ENCODE results near the gene ZNF747.

Gene ZNF747

DNA sequence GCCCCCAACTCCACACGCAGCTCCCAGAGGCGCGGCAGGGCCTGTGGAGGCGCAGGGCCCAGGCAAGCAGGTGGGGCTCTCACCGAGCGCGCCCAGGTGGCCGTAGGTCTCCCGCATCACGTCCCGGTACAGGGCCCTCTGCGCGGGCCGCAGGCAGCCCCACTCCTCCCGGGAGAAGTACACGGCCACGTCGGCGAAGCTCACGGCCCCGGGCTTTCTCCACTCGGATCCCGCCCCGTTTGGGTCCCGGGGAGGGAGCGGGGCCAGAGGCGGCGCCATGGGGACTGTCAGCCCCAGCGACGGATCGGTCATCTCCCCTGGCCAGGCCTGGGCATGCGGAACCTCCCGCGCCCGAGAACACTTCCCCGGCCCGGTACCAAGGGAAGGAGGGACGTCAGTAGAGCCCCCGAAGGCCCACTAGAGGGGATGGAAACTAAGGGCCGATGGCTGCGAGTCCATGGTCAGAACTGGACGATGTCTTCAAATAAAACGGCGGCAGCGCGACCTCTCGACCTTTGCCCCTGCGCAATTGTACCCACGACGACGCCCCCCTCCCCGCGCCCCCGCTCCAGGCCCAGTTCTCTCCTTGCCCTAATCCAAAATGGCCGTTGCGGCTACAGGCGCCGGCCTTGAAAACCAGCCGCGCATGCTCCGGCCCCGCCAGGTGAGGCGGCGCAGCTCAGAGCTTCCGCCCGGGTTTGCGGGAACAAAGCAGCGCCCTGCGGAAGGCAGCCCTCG, at the start of gene ZNF747:
Gene ZNF747, minus strand, starts transcription at position 491 of the 738 bp plus-strand sequence. Its CDS starts 179 bp downstream, at position 312.
- intact Hi-C loops (cut with DNase I): loop anchor here (1.0 to 10.0 kb wide), 3 partner anchors 24 to 120 kb away; partner anchors contain the start of genes FBRS, PRR14, ZNF688 and ZNF764
- DNase-seq: peak; percentile 86 to 98 (median 94)

DNA sequence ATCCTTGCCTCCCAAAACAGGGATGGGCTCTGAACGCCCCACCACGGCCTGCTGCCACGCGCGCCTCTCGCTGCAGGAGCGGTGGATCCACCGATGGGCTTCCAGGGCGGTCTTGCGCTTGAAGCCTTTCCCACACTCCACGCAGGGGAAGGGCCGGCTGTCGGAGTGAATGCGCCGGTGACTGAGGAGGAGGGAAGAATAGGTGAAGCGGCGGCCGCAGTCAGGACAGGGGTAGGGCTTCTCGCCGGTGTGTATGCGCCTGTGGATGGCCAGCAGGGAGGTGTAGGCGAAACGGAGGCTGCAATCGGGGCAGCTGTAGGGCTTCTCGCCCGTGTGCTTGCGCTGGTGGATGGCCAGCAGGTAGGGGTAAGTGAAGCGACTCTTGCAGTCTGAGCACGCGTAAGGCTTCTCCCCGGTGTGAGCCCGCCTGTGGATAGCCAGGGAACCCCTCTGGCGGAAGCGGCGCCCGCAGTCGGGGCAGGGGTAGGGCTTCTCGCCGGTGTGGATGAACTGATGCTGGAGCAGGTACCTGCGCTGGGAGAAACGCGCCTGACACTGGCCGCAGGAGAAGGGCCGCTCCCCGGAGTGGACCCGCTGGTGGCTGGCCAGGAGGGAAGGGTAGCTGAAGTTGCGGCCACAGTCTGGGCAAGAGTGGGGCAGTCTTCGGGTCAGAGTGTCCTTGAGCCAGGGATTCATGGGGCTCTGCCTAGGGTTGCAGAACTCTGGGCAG, 48.1 kb upstream of the ZNF747 start:
- intact Hi-C loops (cut with DNase I): no loop called here
- no peak for DNase-seq

- no peak for DNase-seq
- intact Hi-C loops (cut with DNase I): no loop called here
Observed at GRCh38 chr16:30581457-30581856, 46.8 kb upstream of the ZNF747 start.

- intact Hi-C loops (cut with DNase I): loop anchor here (5.0 kb wide), 1 partner anchor 37 kb away; no protein-coding TSS in a partner anchor
Observed at GRCh38 chr16:30574678-30575077, 40.0 kb upstream of the ZNF747 start.

DNA sequence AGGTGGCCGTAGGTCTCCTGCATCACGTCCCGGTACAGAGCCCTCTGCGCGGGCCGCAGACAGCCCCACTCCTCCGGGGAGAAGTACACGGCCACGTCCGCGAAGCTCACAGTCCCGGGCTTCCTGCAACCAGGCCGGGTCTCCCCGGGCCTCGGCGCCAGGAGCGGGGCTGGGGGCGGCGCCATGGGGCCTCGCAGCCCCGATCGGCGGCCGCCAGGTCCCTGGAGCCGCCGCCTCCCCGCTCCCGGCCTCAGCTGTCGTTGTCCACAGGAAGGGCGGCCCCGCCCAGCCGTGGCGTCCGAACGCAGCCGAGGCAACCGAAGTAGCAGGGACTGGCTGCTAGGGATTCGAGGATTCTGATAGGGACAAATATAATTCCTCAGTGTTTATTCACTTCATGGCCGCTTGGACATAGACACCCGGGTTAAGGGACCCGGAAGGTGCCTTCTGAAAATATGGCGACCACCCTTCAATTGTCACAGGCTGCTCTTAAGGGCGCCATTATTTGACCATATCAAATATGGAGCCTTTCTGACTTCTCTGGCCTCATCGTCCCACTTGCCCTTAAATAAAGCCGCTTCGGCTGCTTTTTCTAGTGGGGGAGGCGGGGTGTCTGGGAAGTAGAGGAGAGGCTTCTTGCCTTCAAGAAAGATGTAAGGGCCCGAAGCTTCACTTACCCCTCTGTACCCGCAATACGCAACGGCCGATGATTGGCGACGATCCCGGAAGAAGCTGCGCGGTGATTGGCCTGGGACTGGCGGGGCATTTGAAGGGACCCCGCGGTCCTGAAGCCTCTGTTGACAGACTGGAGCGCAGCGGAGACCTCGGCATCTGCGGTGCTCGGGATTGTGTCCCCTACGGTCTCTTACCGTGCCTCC, 37.0 kb upstream of the ZNF747 start, which contains the start of gene ZNF688:
Gene ZNF688, minus strand, starts transcription at position 270 of the 878 bp plus-strand sequence. Its CDS starts 85 bp downstream, at position 185.
- DNase-seq: peak; percentile 88 to 98 (median 95)
- intact Hi-C loops (cut with DNase I): loop anchor here (5.0 kb wide), 1 partner anchor 34 kb away; no protein-coding TSS in a partner anchor

More at GRCh38 chr16:30574678-30575077, 40.0 kb upstream of the ZNF747 start:
- no peak for DNase-seq

GRCh38 chr16:30570636-30571444, 36.2 kb upstream of the ZNF747 start:
- intact Hi-C loops (cut with DNase I): loop anchor here (5.0 kb wide), 1 partner anchor 34 kb away; no protein-coding TSS in a partner anchor
- peak in 39 of 42 donors; percentile 15 to 68 (median 50) for DNase-seq

DNA sequence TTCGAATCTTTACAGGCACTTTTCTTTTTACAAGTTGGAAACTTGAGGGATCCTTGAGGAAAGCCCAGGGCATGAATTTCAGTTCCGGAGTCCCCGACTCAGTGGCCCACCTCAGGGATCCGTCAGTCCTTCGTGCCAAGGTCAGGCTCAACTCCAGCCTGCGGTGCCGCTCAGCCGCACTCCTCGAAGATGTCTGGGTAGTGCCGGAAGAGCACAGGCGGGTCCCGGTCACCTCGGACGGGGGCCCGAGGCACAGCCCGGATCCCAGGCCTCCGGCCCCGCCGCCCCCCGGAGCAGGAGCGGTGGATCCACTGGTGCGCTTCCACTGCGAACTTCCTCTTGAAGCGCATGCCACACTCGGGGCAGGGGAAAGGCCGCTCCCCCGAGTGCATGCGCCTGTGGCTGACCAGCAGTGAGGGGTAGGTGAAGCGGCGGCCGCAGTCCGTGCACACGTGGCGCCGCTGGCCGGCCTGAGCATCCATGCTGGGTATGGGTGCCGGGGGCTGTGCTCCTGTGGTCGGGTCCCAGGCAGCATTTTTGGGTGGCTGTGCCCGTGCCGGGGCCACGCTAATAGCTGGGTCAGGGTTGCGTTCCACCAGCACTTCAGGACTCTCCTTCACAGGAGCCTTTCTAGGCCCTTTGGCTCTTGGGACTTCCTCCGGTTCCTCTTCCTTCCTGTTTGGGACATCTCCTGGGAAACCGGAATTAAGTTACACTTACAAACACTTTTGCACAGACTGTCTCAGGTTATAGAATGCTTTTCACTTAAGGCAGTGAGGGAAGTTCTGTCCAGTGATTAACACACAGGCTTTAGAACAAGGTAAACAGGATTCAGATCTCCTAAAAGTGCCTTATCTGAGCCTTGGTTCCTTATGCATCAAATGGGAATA, 35.3 kb upstream of the ZNF747 start:
- DNase-seq: no peak
- intact Hi-C loops (cut with DNase I): loop anchor here (5.0 kb wide), 1 partner anchor 33 kb away; no protein-coding TSS in a partner anchor

GRCh38 chr16:30569281-30569680, 34.6 kb upstream of the ZNF747 start:
- intact Hi-C loops (cut with DNase I): no loop called here
- DNase-seq: no peak

- intact Hi-C loops (cut with DNase I): no loop called here
- DNase-seq: no peak
Observed at GRCh38 chr16:30567991-30568638, 33.5 kb upstream of the ZNF747 start.

GRCh38 chr16:30567160-30567990, 32.7 kb upstream of the ZNF747 start:
- peak in 36 of 42 donors; percentile 31 to 84 (median 56) for DNase-seq
- intact Hi-C loops (cut with DNase I): no loop called here

DNA sequence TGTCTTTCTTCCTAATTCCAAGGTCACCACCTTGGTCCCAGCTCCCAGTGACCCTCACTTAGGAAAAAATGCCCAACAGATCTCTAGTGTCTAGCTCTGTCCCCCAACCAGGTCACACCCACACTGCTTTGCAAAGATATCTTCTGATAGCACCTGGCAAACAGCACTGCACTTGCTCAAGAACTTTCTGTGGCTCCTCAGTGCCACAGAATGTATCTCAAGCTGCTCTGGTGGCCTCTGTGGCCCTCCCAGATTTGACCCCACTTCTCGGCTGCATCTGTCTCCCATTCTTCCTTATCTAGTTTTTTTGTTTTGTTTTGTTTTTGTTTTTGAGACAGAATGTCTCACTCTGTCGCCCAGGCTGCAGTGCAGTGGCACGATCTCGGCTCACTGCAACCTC, 31.9 kb upstream of the ZNF747 start:
- DNase-seq: no peak
- intact Hi-C loops (cut with DNase I): no loop called here

DNA sequence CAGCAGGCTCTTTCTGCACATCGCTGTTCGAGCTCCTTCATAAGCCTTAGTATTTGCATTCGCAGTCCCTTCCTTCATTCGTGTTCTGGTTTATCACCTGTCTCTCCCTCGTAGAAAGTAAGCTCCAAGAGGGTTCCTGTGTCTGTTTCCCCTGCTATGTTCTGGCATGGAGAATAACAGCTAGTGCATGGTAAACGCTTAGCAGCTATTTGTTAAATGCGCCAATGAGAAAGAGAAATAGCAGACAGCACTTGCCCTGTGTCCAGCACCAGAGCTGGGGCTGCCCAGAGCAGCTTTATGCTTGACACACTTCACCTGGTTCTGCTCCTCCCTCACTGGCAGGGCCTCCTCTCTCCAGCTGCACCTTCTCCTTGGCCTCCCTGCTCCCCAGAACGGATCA, 31.3 kb upstream of the ZNF747 start:
- DNase-seq: no peak
- intact Hi-C loops (cut with DNase I): no loop called here

GRCh38 chr16:30565526-30565925, 30.9 kb upstream of the ZNF747 start:
- intact Hi-C loops (cut with DNase I): no loop called here
- DNase-seq: no peak

- intact Hi-C loops (cut with DNase I): no loop called here
- DNase-seq: no peak
Observed at GRCh38 chr16:30562021-30562420, 27.4 kb upstream of the ZNF747 start.

DNA sequence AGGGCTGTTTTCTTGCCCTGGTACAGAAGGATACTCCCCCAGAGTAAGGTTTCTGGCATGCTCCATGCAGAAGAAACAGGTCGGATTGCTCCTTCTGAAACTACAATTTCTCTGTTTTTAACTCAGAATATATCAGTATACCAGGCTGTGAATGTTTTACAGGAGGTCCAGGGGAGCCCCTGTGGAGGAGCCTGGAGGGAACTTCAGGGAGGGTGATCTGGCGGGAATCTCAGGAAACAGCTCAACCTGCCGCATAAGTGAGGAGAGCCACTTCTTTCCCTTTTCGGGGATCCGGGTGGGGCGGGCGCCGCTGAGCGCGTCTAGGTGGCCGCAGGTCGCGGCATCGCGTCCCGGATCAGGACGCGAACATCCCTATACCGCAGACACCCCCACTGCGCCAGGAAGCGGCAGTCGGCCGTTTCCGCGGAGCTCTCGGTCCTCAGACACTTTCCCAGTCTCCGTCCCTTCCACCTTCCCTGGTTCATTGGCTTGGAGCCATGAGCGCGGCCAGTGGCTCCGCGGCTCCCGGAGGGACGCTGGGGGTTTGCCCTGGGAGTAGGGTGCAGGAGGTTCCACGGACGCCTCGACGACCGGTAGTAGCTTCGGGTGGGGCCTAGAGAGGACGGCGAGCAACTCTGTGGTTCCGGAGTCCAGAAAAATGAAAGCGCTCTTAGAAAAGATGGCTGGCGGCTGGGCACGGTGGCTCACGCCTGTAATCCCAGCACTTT, 26.6 kb upstream of the ZNF747 start:
- DNase-seq: peak in 8 of 42 donors; percentile 10 to 59 (median 26)
- intact Hi-C loops (cut with DNase I): no loop called here

Data from head of caudate nucleus (tissue), 42 donors.